HUDEP-2 (cell line): ENCODE results near the gene IL17B.
A peak's percentile ranks its signal among the peaks of the same experiment; 100 is the strongest.

ENCODE experiments used
- DNase-seq, 76 experiments: peaks; one replicate each; lab custom pipeline; 2025; ENCODE audit not compliant: unreplicated experiment in 76 of 76; lab: John Stamatoyannopoulos, UW

IL17B gene

DNA sequence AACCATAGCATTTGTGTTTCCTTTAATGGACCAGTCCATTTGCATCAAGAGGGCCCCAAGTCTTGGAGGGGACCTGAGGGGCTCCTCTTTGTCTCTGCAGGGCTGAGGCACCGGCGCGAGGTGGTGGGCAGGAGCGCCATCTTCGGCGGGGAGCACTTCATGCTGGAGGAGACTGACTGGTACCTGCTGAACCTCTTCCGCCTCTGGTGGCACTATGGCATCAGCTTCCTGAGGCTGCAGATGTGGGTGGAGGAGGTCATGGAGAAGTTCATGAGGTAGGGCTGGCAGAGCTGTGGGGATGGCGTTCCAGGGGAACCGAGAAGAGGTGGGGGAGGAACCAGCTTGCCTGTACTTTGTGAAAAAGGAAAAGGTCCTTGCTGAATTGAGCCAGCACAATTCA is 15.2 kb downstream of the IL17B start:
- DNase-seq, result no peak

- DNase-seq, result no peak
These were observed 15.7 kb downstream of the IL17B start for GRCh38 chr5:149363358-149363757.

DNA sequence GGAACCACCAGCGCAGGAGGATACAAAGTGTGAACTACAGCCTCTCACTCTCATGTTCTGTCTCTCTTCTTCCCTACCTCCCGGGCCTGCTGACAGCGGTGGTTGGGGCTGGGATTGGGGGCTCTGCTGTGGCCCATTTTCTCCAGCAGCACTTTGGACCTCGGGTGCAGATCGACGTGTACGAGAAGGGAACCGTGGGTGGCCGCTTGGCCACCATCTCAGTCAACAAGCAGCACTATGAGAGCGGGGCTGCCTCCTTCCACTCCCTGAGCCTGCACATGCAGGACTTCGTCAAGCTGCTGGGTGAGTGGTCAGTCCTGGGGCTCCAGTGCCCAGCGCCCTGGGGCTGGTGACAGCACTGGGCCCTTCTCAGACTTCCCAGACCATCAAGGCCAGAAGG is 16.6 kb downstream of the IL17B start:
- no peak for DNase-seq

- DNase-seq, result no peak
These were observed 18.8 kb downstream of the IL17B start for GRCh38 chr5:149360272-149360671.

DNA sequence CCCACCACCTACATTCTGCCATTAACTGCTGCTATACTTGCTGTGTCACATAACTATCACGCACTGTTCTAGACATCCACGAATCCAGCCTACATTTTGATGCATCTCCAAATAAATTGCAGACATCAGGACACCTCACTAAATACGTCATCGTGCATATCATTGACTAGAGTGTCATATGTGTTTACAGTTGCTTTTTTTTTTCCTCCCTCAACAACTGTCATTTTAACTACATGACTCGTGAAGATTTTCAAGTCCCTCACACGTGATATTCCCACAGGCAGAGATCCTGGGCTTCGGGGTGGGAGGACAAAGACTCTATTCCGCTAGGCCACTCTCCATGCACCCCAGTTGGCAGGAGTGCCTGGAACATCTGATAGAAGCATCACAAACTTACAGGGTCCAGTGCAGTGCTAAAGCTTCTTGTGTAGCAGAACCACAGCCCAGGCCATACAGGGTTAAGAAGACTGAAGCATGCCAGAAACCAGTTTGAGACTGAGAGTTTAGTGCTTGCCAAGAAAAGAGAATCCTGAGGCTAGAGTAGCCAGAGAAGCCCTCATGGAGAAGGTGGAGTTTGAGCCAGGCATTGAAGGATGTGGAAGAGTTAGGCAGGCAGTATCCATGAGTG is 20.1 kb downstream of the IL17B start:
- DNase-seq, result no peak

DNA sequence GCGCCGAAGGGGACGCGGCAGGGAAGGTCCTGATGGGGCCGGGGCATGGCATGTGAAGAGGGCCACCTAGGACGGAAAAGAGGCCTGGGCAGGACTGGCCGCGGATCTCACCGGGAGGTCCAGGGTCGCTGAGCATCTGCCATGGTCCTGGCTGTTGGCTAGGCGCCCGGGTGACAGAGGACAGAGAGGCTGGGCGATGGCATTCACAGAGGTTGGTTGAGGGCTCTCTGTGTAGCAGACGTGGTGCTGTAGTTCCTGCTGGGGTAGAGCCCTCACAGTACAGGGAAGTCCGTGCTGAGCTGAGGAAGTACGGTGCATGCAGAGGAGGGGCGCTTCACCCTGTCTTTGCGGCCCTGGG is 20.8 kb downstream of the IL17B start:
- peak in 15 of 76 experiments; percentile 4 to 47 (median 18) for DNase-seq

DNA sequence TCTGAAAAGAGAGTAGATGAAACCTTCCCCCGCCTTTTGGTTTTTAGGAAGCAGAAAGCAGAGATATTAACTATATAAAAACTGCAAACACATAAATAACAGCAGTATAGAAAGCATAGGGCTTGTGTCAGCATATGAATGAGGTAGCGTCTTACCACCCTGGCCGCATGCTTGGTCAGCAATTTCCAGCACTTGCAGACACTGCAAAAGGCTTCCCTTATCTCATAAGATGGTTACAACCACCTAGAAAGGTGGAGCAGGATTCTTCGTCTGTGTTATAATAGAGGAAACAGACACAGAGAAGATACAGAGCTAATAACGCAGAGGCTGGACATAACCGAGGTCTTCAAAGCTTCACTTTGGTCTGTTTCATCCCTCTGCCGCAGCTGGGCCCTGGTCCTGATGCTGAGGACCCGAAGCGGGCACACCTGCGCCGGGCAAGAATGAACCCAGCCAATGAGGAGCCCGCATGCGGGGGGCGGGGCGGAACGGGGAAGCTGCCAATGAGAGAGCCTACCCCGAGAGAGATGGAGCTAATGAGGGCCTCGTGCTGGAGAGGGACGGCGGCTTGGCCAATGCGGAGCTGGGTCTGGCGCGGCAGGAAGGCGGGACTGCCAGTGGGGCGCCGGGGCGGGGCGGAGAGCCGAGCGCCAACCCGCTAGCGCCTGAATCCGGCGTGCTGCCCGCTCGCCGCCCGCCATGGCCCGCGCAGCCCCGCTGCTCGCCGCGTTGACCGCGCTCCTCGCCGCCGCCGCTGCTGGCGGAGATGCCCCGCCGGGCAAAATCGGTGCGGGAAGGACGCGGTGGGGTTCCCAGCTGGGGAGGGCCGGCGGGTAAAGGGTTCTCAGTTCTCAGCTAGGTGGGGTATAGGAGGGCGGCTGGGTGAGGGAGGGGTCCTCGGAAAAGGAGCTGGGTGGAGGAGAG is 21.5 kb downstream of the IL17B start, which contains the start of gene PCYOX1L:
TSS of gene PCYOX1L (plus strand) at position 677 of the 924 bp plus-strand sequence. CDS start at position 700, 23 bp downstream.
- DNase-seq, result peak in 75 of 76 experiments; percentile 32 to 96 (median 91)

DNA sequence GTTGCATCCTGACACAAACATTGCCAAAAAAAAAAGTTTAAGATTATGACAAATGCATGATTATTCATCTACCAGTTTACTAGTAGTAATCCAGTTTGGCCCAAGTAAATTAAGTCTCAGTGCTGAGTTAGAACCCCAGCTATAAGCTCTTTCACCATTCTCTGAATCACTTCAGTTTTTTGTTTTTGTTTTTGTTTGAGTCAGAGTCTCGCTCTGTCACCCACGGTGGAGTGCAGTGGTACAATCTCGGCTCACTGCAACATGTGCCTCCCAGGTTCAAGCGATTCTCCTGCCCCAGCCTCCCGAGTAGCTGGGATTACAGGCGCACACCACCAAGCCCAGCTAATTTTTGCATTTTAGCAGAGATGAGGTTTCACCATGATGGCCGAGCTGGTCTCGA is 22.7 kb downstream of the IL17B start:
- no peak for DNase-seq

DNA sequence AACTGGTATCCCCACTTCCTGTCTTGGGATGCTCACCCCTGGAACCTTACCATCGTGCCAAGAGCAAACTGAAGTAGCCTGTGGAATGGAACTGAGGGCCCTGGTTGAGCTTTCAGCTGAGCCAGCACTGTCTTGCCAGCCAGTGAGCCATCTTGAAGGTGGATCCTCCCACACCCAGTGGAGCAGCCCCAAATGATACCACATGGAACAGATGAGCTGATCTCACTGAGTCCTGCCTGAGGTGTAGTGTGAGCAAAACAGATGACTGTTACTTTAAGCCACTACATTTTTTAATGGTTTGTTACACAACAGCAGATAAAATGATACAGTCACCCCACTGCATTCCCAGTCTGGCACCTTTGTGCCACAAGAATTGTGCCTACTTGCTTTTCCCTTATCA is 23.4 kb downstream of the IL17B start:
- DNase-seq, result peak in 6 of 76 experiments; percentile 4 to 26 (median 14)

DNA sequence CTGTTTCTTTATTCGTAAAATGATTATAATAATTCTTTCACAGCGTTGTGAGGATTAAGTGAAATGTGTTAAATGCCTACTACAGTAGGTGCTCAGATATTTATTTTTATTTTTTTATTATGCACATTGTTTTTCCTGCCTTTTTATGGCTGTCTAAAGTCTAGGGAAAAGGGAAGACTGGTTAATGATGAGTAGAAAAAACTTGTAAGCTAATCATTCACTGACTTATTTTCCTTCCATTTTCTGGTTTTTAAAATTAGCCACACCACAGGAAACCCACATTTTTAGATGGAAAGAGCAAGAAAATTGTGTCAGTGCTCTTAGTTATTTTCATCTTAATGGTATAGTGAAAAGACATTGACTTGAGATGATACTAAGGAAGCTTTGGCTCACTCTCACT is 25.2 kb downstream of the IL17B start:
- no peak for DNase-seq

- DNase-seq, result no peak
These were observed 26.9 kb downstream of the IL17B start for GRCh38 chr5:149352169-149352568.

- no peak for DNase-seq
These were observed 29.7 kb downstream of the IL17B start for GRCh38 chr5:149349382-149349781.

DNA sequence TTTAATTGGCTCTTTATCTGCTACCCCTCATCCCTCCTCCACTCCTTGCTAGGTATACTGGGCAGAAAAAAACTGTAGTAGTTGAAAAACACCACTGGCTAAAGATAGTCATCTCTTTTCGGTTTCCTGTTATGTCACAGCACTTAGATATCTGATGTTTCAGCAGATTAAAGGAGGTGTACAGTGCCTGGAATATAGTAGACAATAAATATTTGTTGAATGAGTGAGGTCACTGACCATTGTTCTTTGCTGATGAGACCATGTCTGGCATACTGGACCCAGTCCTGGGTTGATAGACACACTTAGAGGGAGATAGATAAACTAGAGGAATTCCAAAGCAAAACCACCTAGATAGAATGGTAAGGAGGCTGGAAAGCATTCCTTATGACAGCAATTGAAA is 30.6 kb downstream of the IL17B start:
- DNase-seq, result no peak

DNA sequence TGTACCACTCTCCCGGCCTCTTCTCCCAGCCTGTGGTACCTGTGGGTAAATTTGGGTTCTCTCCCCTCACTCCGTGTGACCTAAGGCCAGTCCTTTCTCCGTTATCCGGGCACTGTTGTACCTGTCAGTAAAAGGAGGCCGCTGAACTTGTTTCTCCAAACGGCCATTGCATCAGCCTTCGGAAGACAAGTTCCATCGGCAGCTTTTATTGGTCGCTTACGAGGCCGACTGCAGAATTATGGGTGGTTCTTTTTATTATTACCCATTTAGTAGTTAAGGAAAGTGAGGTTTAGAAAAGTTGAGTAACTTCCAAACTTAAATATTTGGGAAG is 33.2 kb downstream of the IL17B start:
- DNase-seq, result peak in 4 of 76 experiments; percentile 11 to 28 (median 16)

DNA sequence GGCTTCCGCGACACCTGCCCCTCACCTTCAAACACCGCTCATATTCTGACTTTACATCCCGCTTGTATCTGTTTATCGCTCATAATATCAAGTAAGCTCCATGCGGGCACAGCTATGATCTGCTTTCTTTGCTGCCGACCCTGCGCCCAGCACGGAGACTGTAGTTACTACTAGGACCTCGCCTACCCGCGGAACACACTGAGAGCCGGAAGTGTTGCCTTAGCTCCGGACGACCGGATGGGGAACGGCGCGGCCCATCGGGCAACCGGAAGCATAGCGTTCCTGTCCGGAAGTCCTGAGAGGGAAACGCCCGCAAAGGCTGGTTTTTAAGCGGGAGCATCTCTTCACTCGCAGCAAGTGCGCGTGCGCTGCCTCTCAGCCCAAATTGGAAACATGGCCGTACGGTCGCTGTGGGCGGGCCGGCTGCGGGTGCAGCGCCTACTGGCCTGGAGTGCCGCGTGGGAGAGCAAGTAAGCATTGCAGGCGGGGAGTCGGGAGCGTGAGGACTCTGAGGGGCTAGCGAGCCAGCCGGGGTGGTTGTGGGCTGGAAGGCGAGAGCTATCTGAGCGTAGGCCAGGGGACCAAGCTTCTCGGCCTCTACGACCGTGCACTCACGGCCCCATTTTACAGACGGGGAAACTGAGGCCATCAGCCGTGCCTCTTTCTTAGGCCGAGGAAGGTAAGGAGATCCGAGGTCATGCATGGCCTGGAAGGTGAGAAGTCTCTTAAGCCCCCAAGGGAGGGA is 33.8 kb downstream of the IL17B start, which contains the start of gene GRPEL2:
TSS of gene GRPEL2 (plus strand) at position 353 of the 745 bp plus-strand sequence. CDS start at position 394, 41 bp downstream.
- peak in 75 of 76 experiments; percentile 51 to 97 (median 93) for DNase-seq

DNA sequence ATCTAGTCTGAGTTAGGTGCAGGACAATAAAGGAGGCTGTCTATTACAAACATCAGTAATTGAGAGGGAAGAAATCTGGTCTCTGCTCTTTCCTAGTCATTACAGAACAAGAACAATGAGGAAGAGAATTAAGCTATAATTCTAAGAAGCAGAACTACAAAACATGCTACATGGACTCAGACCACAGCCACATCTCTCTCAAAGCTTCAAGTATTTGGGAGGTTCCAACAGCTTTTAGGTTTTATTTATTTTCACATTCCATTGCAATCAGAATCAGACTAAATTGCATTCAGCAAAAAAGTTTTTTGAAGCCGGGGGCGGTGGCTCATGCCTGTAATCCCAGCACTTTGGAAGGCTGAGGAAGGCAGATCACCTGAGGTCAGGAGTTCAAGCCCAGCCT is 34.9 kb downstream of the IL17B start:
- no peak for DNase-seq

DNA sequence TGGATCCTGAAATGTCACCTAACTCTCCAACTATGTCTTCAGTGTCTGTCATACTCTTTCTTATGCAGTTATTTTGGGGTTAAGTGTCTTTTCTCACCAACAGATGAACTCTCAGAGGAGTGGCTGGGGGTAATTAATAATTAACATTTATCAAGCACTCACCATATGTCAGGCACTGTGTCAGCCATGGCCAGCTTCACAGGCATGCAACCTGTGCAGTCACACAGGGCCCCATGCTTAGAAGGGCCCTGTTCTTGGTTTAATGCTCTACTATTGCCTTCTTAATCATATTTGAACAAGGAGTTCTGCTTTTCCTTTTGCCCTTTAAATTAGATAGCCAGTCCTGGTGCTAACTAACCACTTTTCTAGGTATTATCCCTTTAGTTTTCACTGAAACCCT is 37.2 kb downstream of the IL17B start:
- DNase-seq, result no peak

GRCh38 chr5:149340920-149341319 is 38.2 kb downstream of the IL17B start:
- no peak for DNase-seq

GRCh38 chr5:149338364-149338763 is 40.7 kb downstream of the IL17B start:
- no peak for DNase-seq

- no peak for DNase-seq
These were observed 41.4 kb downstream of the IL17B start for GRCh38 chr5:149337736-149338135.
